Activated CD4-positive, alpha-beta memory T cell treated with anti-CD3 and anti-CD28 coated beads, Interleukin-2, amount 10 ng/mL, durations not matched to agents 7 days and 5 days (primary cell): ENCODE data around the gene AFAP1L2. TPM values are rescaled to one million over a fixed set of nuclear protein-coding genes. Genes with fewer than 3 reads are reported as not detected.

Source experiments
- CTCF ChIA-PET: fragments of 350-600 bp; sonication (Branson Sonifier 250); formaldehyde crosslinking; loops from one replicate; lab custom pipeline; 2021; ENCODE audit warnings: antibody characterized with exemption, inconsistent platforms; lab: Charles Lee
- POLR2A ChIA-PET: fragments of 350-600 bp; sonication (Branson Sonifier 250); formaldehyde crosslinking; loops from one replicate; lab custom pipeline; 2021; ENCODE audit warnings: antibody characterized with exemption; lab: Charles Lee
- DNase-seq: peaks from one replicate; pipeline ENCODE4 v3.0.0-alpha.2; 2020
- H3K27ac Mint-ChIP-seq: one replicate; pipeline ENCODE4 v1.8.0; 2021; ENCODE audit warnings: mild to moderate bottlenecking, mixed read lengths
- H3K27me3 Mint-ChIP-seq: one replicate; pipeline ENCODE4 v1.8.0; 2021; ENCODE audit warnings: mixed read lengths
- H3K36me3 Mint-ChIP-seq: one replicate; pipeline ENCODE4 v1.8.0; 2021; ENCODE audit warnings: low read depth, mixed read lengths
- H3K4me1 Mint-ChIP-seq: one replicate; pipeline ENCODE4 v1.8.0; 2021; ENCODE audit warnings: mixed read lengths
- H3K4me3 Mint-ChIP-seq: one replicate; pipeline ENCODE4 v1.8.0; 2021; ENCODE audit warnings: mild to moderate bottlenecking, mixed read lengths
- H3K9me3 Mint-ChIP-seq: one replicate; pipeline ENCODE4 v1.8.0; 2021; ENCODE audit warnings: mixed read lengths
- total RNA-seq, 2 experiments: library from RNA; stranded (reverse); gene quantifications; one replicate each; pipeline ENCODE4 v1.2.3, GENCODE V29; 2021

Gene AFAP1L2
- total RNA-seq, 2 experiments from 2014 or later, result 1.5 to 1.9 TPM

GRCh38 chr10:114286921-114287320 is 117.4 kb downstream of the AFAP1L2 start:
- ChIA-PET POLR2A (no interaction called here), CTCF (interaction anchor here (1.6 kb wide), 1 partner anchor 17 kb away, joined by 7 read pairs; no protein-coding TSS in a partner anchor)
- Mint-ChIP-seq H3K9me3 (no peaks in the 10 kb centered on the region), H3K36me3 (no peaks in the 10 kb centered on the region), H3K27me3 (no peaks in the 10 kb centered on the region), H3K27ac (no peak overlapping the region), H3K4me1 (peaks cover 2% of the 10 kb centered on the region), H3K4me3 (no peak overlapping the region)
- DNase-seq, result no peak

- ChIA-PET CTCF (no interaction called here), POLR2A (no interaction called here)
- H3K4me1 Mint-ChIP-seq, result peaks cover 2% of the 10 kb centered on the region
- H3K27me3 Mint-ChIP-seq, result no peaks in the 10 kb centered on the region
- H3K4me3 Mint-ChIP-seq, result no peak overlapping the region
- H3K36me3 Mint-ChIP-seq, result no peaks in the 10 kb centered on the region
- DNase-seq, result no peak
- H3K9me3 Mint-ChIP-seq, result no peaks in the 10 kb centered on the region
- no peak overlapping the region for H3K27ac Mint-ChIP-seq
Observed at GRCh38 chr10:114285961-114286441, 118.3 kb downstream of the AFAP1L2 start.

- CTCF ChIA-PET, result interaction anchor here (1.1 kb wide), 1 partner anchor 20 kb away, joined by 4 read pairs; no protein-coding TSS in a partner anchor
- peaks cover 2% of the 10 kb centered on the region for H3K27me3 Mint-ChIP-seq
- no peak overlapping the region for H3K27ac Mint-ChIP-seq
- no peak for DNase-seq
- POLR2A ChIA-PET, result no interaction called here
- no peaks in the 10 kb centered on the region for H3K9me3 Mint-ChIP-seq
- peaks cover 2% of the 10 kb centered on the region for H3K4me1 Mint-ChIP-seq
- no peak overlapping the region for H3K4me3 Mint-ChIP-seq
- no peaks in the 10 kb centered on the region for H3K36me3 Mint-ChIP-seq
Observed at GRCh38 chr10:114284346-114285071, 119.8 kb downstream of the AFAP1L2 start.

GRCh38 chr10:114283535-114284234 is 120.6 kb downstream of the AFAP1L2 start:
- Mint-ChIP-seq H3K27ac (no peak overlapping the region), H3K27me3 (peaks cover 3% of the 10 kb centered on the region), H3K36me3 (no peaks in the 10 kb centered on the region), H3K4me1 (peaks cover 2% of the 10 kb centered on the region), H3K9me3 (no peaks in the 10 kb centered on the region), H3K4me3 (no peak overlapping the region)
- CTCF ChIA-PET, result interaction anchor here (1.1 kb wide), 1 partner anchor 20 kb away, joined by 4 read pairs; no protein-coding TSS in a partner anchor
- DNase-seq, result no peak
- POLR2A ChIA-PET, result no interaction called here

- H3K4me3 Mint-ChIP-seq, result no peak overlapping the region
- no peaks in the 10 kb centered on the region for H3K9me3 Mint-ChIP-seq
- CTCF ChIA-PET, result no interaction called here
- H3K4me1 Mint-ChIP-seq, result no peaks in the 10 kb centered on the region
- no peaks in the 10 kb centered on the region for H3K36me3 Mint-ChIP-seq
- no peak overlapping the region for H3K27ac Mint-ChIP-seq
- DNase-seq, result no peak
- H3K27me3 Mint-ChIP-seq, result peaks cover 3% of the 10 kb centered on the region
- POLR2A ChIA-PET, result no interaction called here
Observed at GRCh38 chr10:114283091-114283490, 121.2 kb downstream of the AFAP1L2 start.

- DNase-seq, result no peak
- POLR2A ChIA-PET, result no interaction called here
- Mint-ChIP-seq H3K4me3 (no peak overlapping the region), H3K4me1 (no peaks in the 10 kb centered on the region), H3K36me3 (no peaks in the 10 kb centered on the region), H3K9me3 (no peaks in the 10 kb centered on the region), H3K27me3 (peaks cover 3% of the 10 kb centered on the region), H3K27ac (no peak overlapping the region)
- CTCF ChIA-PET, result no interaction called here
Observed at GRCh38 chr10:114282526-114282925, 121.8 kb downstream of the AFAP1L2 start.

GRCh38 chr10:114281461-114281860 is 122.8 kb downstream of the AFAP1L2 start:
- Mint-ChIP-seq H3K4me1 (no peaks in the 10 kb centered on the region), H3K27ac (no peak overlapping the region), H3K27me3 (peaks cover 3% of the 10 kb centered on the region), H3K36me3 (no peaks in the 10 kb centered on the region), H3K4me3 (no peak overlapping the region), H3K9me3 (no peaks in the 10 kb centered on the region)
- ChIA-PET POLR2A (no interaction called here), CTCF (no interaction called here)
- DNase-seq, result no peak

- Mint-ChIP-seq H3K4me1 (no peaks in the 10 kb centered on the region), H3K9me3 (no peaks in the 10 kb centered on the region), H3K27ac (no peak overlapping the region), H3K27me3 (peaks cover 3% of the 10 kb centered on the region), H3K36me3 (no peaks in the 10 kb centered on the region), H3K4me3 (no peak overlapping the region)
- CTCF ChIA-PET, result no interaction called here
- no peak for DNase-seq
- POLR2A ChIA-PET, result no interaction called here
Observed at GRCh38 chr10:114281006-114281405, 123.3 kb downstream of the AFAP1L2 start.

- no peak for DNase-seq
- no peak overlapping the region for H3K27ac Mint-ChIP-seq
- no peaks in the 10 kb centered on the region for H3K9me3 Mint-ChIP-seq
- H3K27me3 Mint-ChIP-seq, result peaks cover 3% of the 10 kb centered on the region
- no peaks in the 10 kb centered on the region for H3K36me3 Mint-ChIP-seq
- ChIA-PET CTCF (interaction anchor here (0.5 kb wide), 1 partner anchor 354 kb away, joined by 3 read pairs; no protein-coding TSS in a partner anchor), POLR2A (no interaction called here)
- H3K4me1 Mint-ChIP-seq, result no peaks in the 10 kb centered on the region
- H3K4me3 Mint-ChIP-seq, result no peak overlapping the region
Observed at GRCh38 chr10:114279901-114280644, 124.2 kb downstream of the AFAP1L2 start.

GRCh38 chr10:114279289-114279688 is 125.0 kb downstream of the AFAP1L2 start:
- no peak for DNase-seq
- no peaks in the 10 kb centered on the region for H3K9me3 Mint-ChIP-seq
- ChIA-PET POLR2A (no interaction called here), CTCF (no interaction called here)
- H3K36me3 Mint-ChIP-seq, result no peaks in the 10 kb centered on the region
- no peak overlapping the region for H3K27ac Mint-ChIP-seq
- H3K4me3 Mint-ChIP-seq, result no peak overlapping the region
- peaks cover 3% of the 10 kb centered on the region for H3K27me3 Mint-ChIP-seq
- H3K4me1 Mint-ChIP-seq, result no peaks in the 10 kb centered on the region

GRCh38 chr10:114278884-114279191 is 125.5 kb downstream of the AFAP1L2 start:
- no peak for DNase-seq
- H3K9me3 Mint-ChIP-seq, result no peaks in the 10 kb centered on the region
- POLR2A ChIA-PET, result no interaction called here
- no peaks in the 10 kb centered on the region for H3K36me3 Mint-ChIP-seq
- peaks cover 3% of the 10 kb centered on the region for H3K27me3 Mint-ChIP-seq
- H3K4me3 Mint-ChIP-seq, result no peak overlapping the region
- no peak overlapping the region for H3K27ac Mint-ChIP-seq
- no peaks in the 10 kb centered on the region for H3K4me1 Mint-ChIP-seq
- CTCF ChIA-PET, result no interaction called here

- no peaks in the 10 kb centered on the region for H3K9me3 Mint-ChIP-seq
- ChIA-PET CTCF (no interaction called here), POLR2A (no interaction called here)
- peaks cover 3% of the 10 kb centered on the region for H3K27me3 Mint-ChIP-seq
- no peak for DNase-seq
- no peaks in the 10 kb centered on the region for H3K36me3 Mint-ChIP-seq
- no peaks in the 10 kb centered on the region for H3K4me1 Mint-ChIP-seq
- no peak overlapping the region for H3K4me3 Mint-ChIP-seq
- no peak overlapping the region for H3K27ac Mint-ChIP-seq
Observed at GRCh38 chr10:114278140-114278883, 126.0 kb downstream of the AFAP1L2 start.
